Smooth muscle cell (in vitro differentiated cells): ENCODE data around the gene SEMA3E. TPM values are rescaled to one million over a fixed set of nuclear protein-coding genes. Genes with fewer than 3 reads are reported as not detected.
A peak's percentile ranks its signal among the peaks of the same experiment; 100 is the strongest.

Experiments
- DNase-seq: peaks from one replicate; lab custom pipeline; 2025; ENCODE audit not compliant: unreplicated experiment; lab: John Stamatoyannopoulos, UW
- H2AFZ ChIP-seq: fragments of 200-600 bp; sonication (generic); 2 replicates; pipeline ENCODE4 v1.6.0; 2016; ENCODE audit warnings: antibody characterized with exemption, low read depth, mild to moderate bottlenecking
- H3F3A ChIP-seq: fragments of 200-600 bp; sonication (generic); 2 replicates; pipeline ENCODE4 v1.6.0; 2017; ENCODE audit warnings: antibody characterized with exemption, low read depth
- H3K27ac ChIP-seq: fragments of 200-600 bp; sonication (generic); 2 replicates; pipeline ENCODE4 v1.5.1; 2016; ENCODE audit warnings: low read depth, mild to moderate bottlenecking
- H3K27me3 ChIP-seq: fragments of 200-600 bp; sonication (generic); 2 replicates; pipeline ENCODE4 v1.6.1; 2016; ENCODE audit warnings: low read depth, mild to moderate bottlenecking
- H3K36me3 ChIP-seq: fragments of 200-600 bp; sonication (generic); 2 replicates; pipeline ENCODE4 v1.5.1; 2016; ENCODE audit warnings: low read depth
- H3K4me1 ChIP-seq: fragments of 200-600 bp; sonication (generic); 2 replicates; pipeline ENCODE4 v1.5.1; 2016; ENCODE audit warnings: low read depth
- H3K4me2 ChIP-seq: fragments of 200-600 bp; sonication (generic); 2 replicates; pipeline ENCODE4 v1.6.0; 2016; ENCODE audit warnings: mild to moderate bottlenecking
- H3K4me3 ChIP-seq: fragments of 200-600 bp; sonication (generic); 2 replicates; pipeline ENCODE4 v1.5.1; 2016; ENCODE audit warnings: mild to moderate bottlenecking
- H3K79me2 ChIP-seq: fragments of 200-600 bp; sonication (generic); 2 replicates; pipeline ENCODE4 v1.6.0; 2016; ENCODE audit warnings: low read depth, mild to moderate bottlenecking
- H3K9ac ChIP-seq: fragments of 200-600 bp; sonication (generic); 2 replicates; pipeline ENCODE4 v1.6.0; 2016; ENCODE audit warnings: low read depth
- H3K9me3 ChIP-seq: fragments of 200-600 bp; sonication (generic); replicated peaks from 2 replicates; pipeline ENCODE4 v1.5.1; 2016; ENCODE audit warnings: low read depth
- H4K20me1 ChIP-seq: fragments of 200-600 bp; sonication (generic); 2 replicates; pipeline ENCODE4 v1.6.0; 2016; ENCODE audit warnings: low read depth
- CTCF ChIP-seq: fragments of 200-600 bp; sonication (generic); IDR thresholded peaks from 2 replicates; pipeline ENCODE4 v1.5.1; 2017; ENCODE audit warnings: borderline replicate concordance, mild to moderate bottlenecking, antibody characterized with exemption; ENCODE audit not compliant: insufficient read depth, poor library complexity, severe bottlenecking
- WGBS: methylation state at CpG from one replicate; pipeline ENCODE4 v1.1.7; 2016; ENCODE audit warnings: low lambda C conversion rate; 5-methylcytosine and 5-hydroxymethylcytosine counted together
- polyA plus RNA-seq: library from polyadenylated mRNA; unstranded; fragments of >200 nt; fragmentation: Nextera tagmentation; extraction: Ambion mirVana; gene quantifications from 2 replicates; pipeline ENCODE4 v1.2.1, GENCODE V29; 2016
- total RNA-seq: library from RNA; depleted of rRNA; stranded (reverse); fragments of >200 nt; gene quantifications from 2 replicates; pipeline ENCODE4 v1.2.3, GENCODE V29; 2014

SEMA3E gene
- total and polyA plus RNA-seq, 2 experiments from 2014 or later: 0.45 to 0.66 TPM

DNA sequence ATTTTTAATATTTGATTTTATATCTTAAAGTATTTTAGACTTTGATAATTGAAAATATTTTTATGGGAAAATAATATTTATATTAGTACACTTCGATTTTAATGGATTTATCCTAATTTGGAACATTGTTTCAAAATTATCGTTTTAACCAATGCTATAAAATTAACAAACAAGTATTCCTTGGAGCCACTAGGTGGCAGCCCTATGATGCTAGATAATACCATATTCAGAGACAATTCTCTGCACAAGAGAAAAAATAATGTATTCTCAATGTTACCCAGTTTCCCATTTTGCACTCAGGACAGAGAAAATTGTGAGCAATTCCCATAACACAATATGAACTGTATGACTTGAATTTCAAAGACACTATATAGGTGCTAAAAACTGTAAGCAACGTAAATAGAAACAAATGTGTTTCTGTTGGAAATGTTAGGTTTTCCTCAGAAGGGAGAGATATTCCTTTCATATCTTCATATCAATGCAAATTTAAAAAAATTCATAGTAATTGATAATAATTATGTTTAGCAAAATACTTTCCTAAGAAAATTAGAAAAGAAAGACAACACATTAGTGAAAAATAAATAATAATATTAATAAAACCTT is 237.8 kb downstream of the SEMA3E start:
- peak; percentile 79 for TF ChIP-seq CTCF
- Histone ChIP-seq H3K9ac (no peak overlapping the region), H3K36me3 (no peaks in the 10 kb centered on the region), H3K4me1 (peaks cover 4% of the 10 kb centered on the region), H3K4me3 (no peak overlapping the region), H3F3A (no peaks in the 10 kb centered on the region), H2AFZ (no peak overlapping the region), H3K9me3 (no peaks in the 10 kb centered on the region), H3K4me2 (no peak overlapping the region), H3K27ac (no peak overlapping the region), H4K20me1 (no peaks in the 10 kb centered on the region), H3K79me2 (no peaks in the 10 kb centered on the region), H3K27me3 (no peaks in the 10 kb centered on the region)
- WGBS: 34% methylated on average over 3 of the region's 3 CpGs
- DNase-seq: no peak

- Histone ChIP-seq H3F3A (no peaks in the 10 kb centered on the region), H3K9me3 (no peaks in the 10 kb centered on the region), H3K9ac (no peak overlapping the region), H3K27ac (no peak overlapping the region), H3K36me3 (no peaks in the 10 kb centered on the region), H3K27me3 (no peaks in the 10 kb centered on the region), H2AFZ (no peak overlapping the region), H3K4me2 (no peak overlapping the region), H3K79me2 (no peaks in the 10 kb centered on the region), H3K4me1 (no peaks in the 10 kb centered on the region), H4K20me1 (no peaks in the 10 kb centered on the region), H3K4me3 (no peak overlapping the region)
- no peak for DNase-seq
- no peak for TF ChIP-seq CTCF
Measured at GRCh38 chr7:83394776-83395175, 254.2 kb downstream of the SEMA3E start.

DNA sequence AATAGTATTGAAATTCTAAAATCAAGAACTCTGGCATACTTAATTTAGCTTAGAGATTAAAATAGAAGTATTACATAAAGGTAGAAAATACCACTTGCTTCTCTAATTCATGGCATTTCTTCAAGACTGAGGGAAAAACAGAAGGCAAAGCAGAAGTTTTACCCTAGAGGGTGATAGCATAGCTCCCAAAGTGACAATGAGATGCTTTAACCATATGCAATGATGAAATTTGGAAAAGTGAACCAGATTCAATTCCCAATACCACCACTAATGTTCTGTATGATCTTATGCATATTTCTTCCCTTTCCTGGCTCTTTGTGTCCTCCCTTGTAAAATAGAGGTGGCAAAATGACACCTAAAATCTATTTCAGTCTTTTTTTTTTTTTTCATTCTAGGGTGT is 260.5 kb downstream of the SEMA3E start:
- H3K9ac ChIP-seq: no peak overlapping the region
- no peak overlapping the region for H2AFZ ChIP-seq
- H3K9me3 ChIP-seq: no peaks in the 10 kb centered on the region
- no peaks in the 10 kb centered on the region for H3K36me3 ChIP-seq
- H3K4me2 ChIP-seq: no peak overlapping the region
- no peak overlapping the region for H3K4me3 ChIP-seq
- no peak for TF ChIP-seq CTCF
- H3K79me2 ChIP-seq: no peaks in the 10 kb centered on the region
- no peaks in the 10 kb centered on the region for H3K4me1 ChIP-seq
- no peak for DNase-seq
- H3K27ac ChIP-seq: no peak overlapping the region
- H4K20me1 ChIP-seq: no peaks in the 10 kb centered on the region
- no peaks in the 10 kb centered on the region for H3F3A ChIP-seq
- no peaks in the 10 kb centered on the region for H3K27me3 ChIP-seq

DNA sequence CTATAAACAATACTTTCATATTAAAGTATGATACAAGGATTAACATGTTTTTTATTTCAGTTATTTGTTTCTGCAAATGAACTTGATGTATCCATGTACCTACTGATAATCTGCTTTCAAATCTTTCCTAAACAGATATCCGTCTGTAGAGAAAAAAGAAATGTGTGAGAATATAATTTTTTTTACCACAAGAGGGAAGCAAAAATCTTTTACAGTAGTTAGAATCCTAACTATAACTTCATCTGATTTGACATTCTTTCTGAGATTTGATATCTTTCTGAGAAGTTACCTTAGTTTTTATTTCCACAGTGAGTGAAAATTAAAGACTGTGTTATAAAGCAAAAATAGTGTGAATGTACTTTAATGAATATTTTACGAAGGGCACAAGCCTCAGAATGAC is 282.3 kb downstream of the SEMA3E start:
- H3K9ac ChIP-seq: no peak overlapping the region
- WGBS: 59% methylated on average over 2 of the region's 2 CpGs
- no peaks in the 10 kb centered on the region for H3K27me3 ChIP-seq
- no peak overlapping the region for H3K27ac ChIP-seq
- no peaks in the 10 kb centered on the region for H3K4me1 ChIP-seq
- H3K9me3 ChIP-seq: no peaks in the 10 kb centered on the region
- no peaks in the 10 kb centered on the region for H3K79me2 ChIP-seq
- H3K4me2 ChIP-seq: no peak overlapping the region
- no peaks in the 10 kb centered on the region for H3K36me3 ChIP-seq
- no peak overlapping the region for H2AFZ ChIP-seq
- no peaks in the 10 kb centered on the region for H4K20me1 ChIP-seq
- peak; percentile 19 for TF ChIP-seq CTCF
- no peaks in the 10 kb centered on the region for H3F3A ChIP-seq
- no peak for DNase-seq
- H3K4me3 ChIP-seq: no peak overlapping the region
